Activated CD8-positive, alpha-beta T cell treated with anti-CD3 and anti-CD28 coated beads, Interleukin-2, amount 10 ng/mL, durations not matched to agents 7 days and 5 days (primary cell): Measurements from ENCODE around the gene DESI1. TPM values are rescaled to one million over a fixed set of nuclear protein-coding genes. Genes with fewer than 3 reads are reported as not detected.
A peak's percentile ranks its signal among the peaks of the same experiment; 100 is the strongest.
"Not testable (repeated sequence)": the region's sequence is repeated elsewhere in the genome, so short reads cannot be mapped to it uniquely, and the experiment has no call there.

Source experiments
- ATAC-seq: fragments of 150-1000 bp; cut with Tn5 transposase; one replicate; pipeline ENCODE4 v1.10.0; 2021; ENCODE audit warnings: moderate library complexity
- CTCF ChIA-PET: fragments of 350-600 bp; sonication (Branson Sonifier 250); formaldehyde crosslinking; loops from one replicate; lab custom pipeline; 2021; ENCODE audit warnings: antibody characterized with exemption; lab: Charles Lee
- POLR2A ChIA-PET: fragments of 350-600 bp; sonication (Branson Sonifier 250); formaldehyde crosslinking; loops from one replicate; lab custom pipeline; 2021; ENCODE audit warnings: antibody characterized with exemption; lab: Charles Lee
- DNase-seq: peaks from one replicate; pipeline ENCODE4 v3.0.0-alpha.2; 2020
- H3K27ac Mint-ChIP-seq: one replicate; pipeline ENCODE4 v1.8.0; 2021; ENCODE audit warnings: mild to moderate bottlenecking, mixed read lengths
- H3K27me3 Mint-ChIP-seq: one replicate; pipeline ENCODE4 v1.8.0; 2021; ENCODE audit warnings: low read depth, mixed read lengths
- H3K36me3 Mint-ChIP-seq: one replicate; pipeline ENCODE4 v1.8.0; 2021; ENCODE audit warnings: low read depth, mixed read lengths
- H3K4me1 Mint-ChIP-seq: one replicate; pipeline ENCODE4 v1.8.0; 2021; ENCODE audit warnings: low read depth, mixed read lengths
- H3K4me3 Mint-ChIP-seq: one replicate; pipeline ENCODE4 v1.8.0; 2021; ENCODE audit warnings: mild to moderate bottlenecking, mixed read lengths
- H3K9me3 Mint-ChIP-seq: one replicate; pipeline ENCODE4 v1.8.0; 2022; ENCODE audit warnings: mixed read lengths; ENCODE audit not compliant: insufficient read depth
- total RNA-seq, 2 experiments: library from RNA; stranded (reverse); gene quantifications; one replicate each; pipeline ENCODE4 v1.2.3, GENCODE V29; 2021

Gene DESI1
- total RNA-seq, 2 experiments from 2014 or later: 33.0 to 35.2 TPM

DNA sequence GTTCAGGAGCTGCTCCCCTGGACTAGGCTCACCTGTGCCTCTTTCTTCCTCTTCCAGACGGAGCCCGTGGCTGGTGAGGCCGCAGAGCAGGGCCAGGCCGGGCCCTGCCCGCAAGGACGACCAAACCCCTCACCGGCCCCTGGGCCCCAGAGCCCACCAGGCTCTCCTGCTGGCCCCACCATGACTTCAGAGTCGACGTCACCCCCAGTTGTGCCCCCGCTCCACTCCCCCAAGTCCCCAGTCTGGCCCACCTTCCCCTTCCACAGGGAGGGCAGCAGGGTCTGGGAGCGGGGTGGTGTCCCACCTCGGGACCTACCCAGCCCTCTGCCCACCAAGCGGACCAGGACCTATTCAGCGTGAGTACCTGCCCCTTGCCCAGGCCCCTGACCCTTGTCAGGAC lies 49.1 kb downstream of the DESI1 start:
- CTCF ChIA-PET: interaction anchor here (0.9 kb wide), 1 partner anchor 95 kb away, joined by 4 read pairs; no protein-coding TSS in a partner anchor
- no peaks in the 10 kb centered on the region for H3K9me3 Mint-ChIP-seq
- POLR2A ChIA-PET: interaction anchor here (2.6 kb wide), 1 partner anchor 18 kb away, joined by 11 read pairs; the partner anchor contains the start of gene PMM1
- no peak overlapping the region for H3K27ac Mint-ChIP-seq
- ATAC-seq: no peak
- peaks cover 2% of the 10 kb centered on the region for H3K36me3 Mint-ChIP-seq
- H3K27me3 Mint-ChIP-seq: peaks cover 3% of the 10 kb centered on the region
- no peaks in the 10 kb centered on the region for H3K4me1 Mint-ChIP-seq
- no peak for DNase-seq
- no peak overlapping the region for H3K4me3 Mint-ChIP-seq

DNA sequence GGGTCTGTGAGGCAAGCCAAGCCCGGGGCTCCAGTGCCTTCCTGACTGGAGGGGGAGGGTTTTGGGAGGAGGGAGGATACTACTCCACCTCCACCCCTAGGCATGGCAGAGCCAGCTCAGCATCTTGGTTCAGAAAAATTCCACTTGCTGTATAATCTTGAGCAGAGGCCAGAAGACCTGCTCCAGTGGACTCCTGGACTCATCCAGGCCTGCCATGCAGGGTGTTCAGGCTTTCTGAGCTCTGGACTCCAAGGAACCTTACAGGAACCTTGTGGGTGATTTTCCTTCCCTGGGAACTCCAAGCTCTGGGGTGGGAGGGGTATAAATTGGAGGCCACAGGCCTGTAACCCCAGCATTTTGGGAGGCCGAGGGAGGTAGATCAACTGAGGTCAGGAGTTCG lies 50.6 kb downstream of the DESI1 start:
- CTCF ChIA-PET: no interaction called here
- Mint-ChIP-seq H3K27ac (no peak overlapping the region), H3K27me3 (peaks cover 3% of the 10 kb centered on the region), H3K4me1 (peaks cover 4% of the 10 kb centered on the region), H3K4me3 (no peak overlapping the region), H3K36me3 (no peaks in the 10 kb centered on the region), H3K9me3 (no peaks in the 10 kb centered on the region)
- ATAC-seq (no peak), DNase-seq (no peak)
- POLR2A ChIA-PET: interaction anchor here (1.2 to 2.6 kb wide), 2 partner anchors 19 to 51 kb away, joined by 3 to 11 read pairs; partner anchors contain the start of genes DESI1, PMM1 and XRCC6

DNA sequence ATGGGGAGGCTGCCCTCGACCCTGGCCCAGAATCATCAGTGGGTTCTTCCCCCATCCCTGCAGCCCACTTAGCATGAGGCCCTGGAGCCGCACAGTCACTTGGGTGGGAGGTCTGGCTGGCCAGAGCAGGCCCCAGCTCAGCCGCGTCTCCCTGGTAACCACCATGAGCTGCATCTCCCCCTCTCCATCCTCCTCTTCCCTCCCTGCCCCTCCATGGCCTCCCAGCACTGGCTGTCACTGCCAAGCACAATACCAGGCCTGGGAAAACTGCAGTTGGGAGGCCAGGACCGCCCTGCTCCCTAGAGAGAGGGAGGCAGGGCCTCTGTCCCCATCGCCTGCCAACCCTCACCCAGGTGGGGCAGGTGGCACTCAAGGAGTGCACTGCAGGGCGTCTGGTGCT lies 52.0 kb downstream of the DESI1 start:
- H3K4me3 Mint-ChIP-seq: no peak overlapping the region
- ChIA-PET CTCF (interaction anchor here (1.9 kb wide), 1 partner anchor 8 kb away, joined by 7 read pairs; no protein-coding TSS in a partner anchor), POLR2A (no interaction called here)
- H3K27me3 Mint-ChIP-seq: peaks cover 3% of the 10 kb centered on the region
- H3K4me1 Mint-ChIP-seq: peaks cover 4% of the 10 kb centered on the region
- H3K9me3 Mint-ChIP-seq: no peaks in the 10 kb centered on the region
- ATAC-seq (no peak), DNase-seq (no peak)
- H3K27ac Mint-ChIP-seq: no peak overlapping the region
- no peaks in the 10 kb centered on the region for H3K36me3 Mint-ChIP-seq

GRCh38 chr22:41567512-41567768 lies 53.4 kb downstream of the DESI1 start:
- ATAC-seq (no peak), DNase-seq (no peak)
- Mint-ChIP-seq H3K36me3 (no peaks in the 10 kb centered on the region), H3K27ac (no peak overlapping the region), H3K4me1 (peaks cover 4% of the 10 kb centered on the region), H3K27me3 (peaks cover 7% of the 10 kb centered on the region), H3K4me3 (no peak overlapping the region), H3K9me3 (no peaks in the 10 kb centered on the region)
- ChIA-PET CTCF (interaction anchor here (1.9 kb wide), 2 partner anchors 10 to 30 kb away, joined by 5 to 7 read pairs; no protein-coding TSS in a partner anchor), POLR2A (no interaction called here)

DNA sequence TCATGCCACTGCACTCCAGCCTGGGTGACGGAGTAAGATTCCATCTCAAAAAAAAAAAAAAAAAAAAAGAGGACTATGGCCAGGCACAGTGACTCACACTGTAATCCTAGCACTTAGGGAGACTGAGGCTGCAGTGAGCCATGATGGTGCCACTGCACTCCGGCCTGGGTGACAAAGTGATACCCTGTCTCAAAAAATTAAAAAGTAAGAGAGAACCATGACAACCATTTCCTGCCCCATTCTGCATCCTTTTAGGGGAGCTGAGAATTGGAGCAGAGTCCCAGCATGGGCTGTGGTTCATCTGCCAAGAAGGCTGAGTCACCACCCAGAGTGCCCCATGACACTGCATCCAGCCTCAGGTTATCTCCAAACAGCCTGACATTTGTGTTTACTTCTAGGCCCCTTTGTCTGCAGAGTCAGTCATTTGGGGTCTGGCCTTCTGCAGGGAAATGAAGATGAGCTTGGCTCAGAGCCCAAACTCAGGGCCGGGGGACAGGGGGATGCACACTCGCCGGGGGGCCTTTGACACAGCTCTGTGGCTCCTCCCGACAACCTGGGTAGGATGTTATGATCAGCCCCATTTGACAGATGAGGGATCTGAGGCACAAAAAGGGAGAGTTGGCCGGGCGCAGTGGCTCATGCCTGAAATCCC lies 55.3 kb downstream of the DESI1 start:
- Mint-ChIP-seq H3K9me3 (no peaks in the 10 kb centered on the region), H3K36me3 (no peaks in the 10 kb centered on the region), H3K27me3 (peaks cover 15% of the 10 kb centered on the region), H3K27ac (no peak overlapping the region), H3K4me3 (no peak overlapping the region), H3K4me1 (peaks cover 4% of the 10 kb centered on the region)
- ATAC-seq: peak; percentile 72
- ChIA-PET POLR2A (interaction anchor here (0.6 to 1.8 kb wide), 3 partner anchors 22 to 56 kb away, joined by 3 to 4 read pairs (median 3); partner anchors contain the start of genes DESI1, PMM1 and XRCC6), CTCF (interaction anchor here (0.8 to 1.3 kb wide), 2 partner anchors 48 to 162 kb away, joined by 3 read pairs; no protein-coding TSS in a partner anchor)
- peak; percentile 45 for DNase-seq

DNA sequence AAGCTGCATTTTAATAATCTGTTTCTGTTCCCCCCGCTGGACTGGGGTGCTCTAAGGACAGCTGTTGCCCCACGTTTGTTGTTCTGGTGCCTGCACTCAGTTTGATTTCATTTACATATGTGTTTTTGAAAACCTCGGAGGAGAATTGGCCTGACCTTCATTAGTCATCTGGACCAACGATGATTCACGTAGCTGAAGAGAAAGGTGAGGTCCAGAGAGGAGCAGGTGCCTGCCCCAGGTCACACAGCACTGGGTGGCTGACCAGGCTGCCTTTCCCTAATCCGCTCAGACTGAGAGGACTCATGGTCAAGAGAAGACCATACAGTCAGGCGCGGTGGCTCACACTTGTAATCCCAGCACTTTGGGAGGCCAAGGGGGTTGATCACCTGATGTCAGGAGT lies 56.3 kb downstream of the DESI1 start:
- POLR2A ChIA-PET: interaction anchor here (1.8 kb wide), 1 partner anchor 25 kb away, joined by 4 read pairs; the partner anchor contains the start of gene PMM1
- Mint-ChIP-seq H3K27ac (no peak overlapping the region), H3K9me3 (no peaks in the 10 kb centered on the region)

GRCh38 chr22:41563051-41563711 lies 57.7 kb downstream of the DESI1 start:
- no peak overlapping the region for H3K4me3 Mint-ChIP-seq
- ChIA-PET POLR2A (interaction anchor here (1.0 kb wide), 1 partner anchor 27 kb away, joined by 3 read pairs; the partner anchor contains the start of gene PMM1), CTCF (no interaction called here)
- H3K27ac Mint-ChIP-seq: no peak overlapping the region
- no peaks in the 10 kb centered on the region for H3K36me3 Mint-ChIP-seq
- peaks cover 4% of the 10 kb centered on the region for H3K4me1 Mint-ChIP-seq
- H3K27me3 Mint-ChIP-seq: peaks cover 21% of the 10 kb centered on the region
- no peak for ATAC-seq
- no peak for DNase-seq
- H3K9me3 Mint-ChIP-seq: no peaks in the 10 kb centered on the region

More for the DNA sequence above, 56.3 kb downstream of the DESI1 start:
- H3K36me3 Mint-ChIP-seq: no peaks in the 10 kb centered on the region
- peaks cover 4% of the 10 kb centered on the region for H3K4me1 Mint-ChIP-seq
- DNase-seq (no peak), ATAC-seq (no peak)
- no peak overlapping the region for H3K4me3 Mint-ChIP-seq
- CTCF ChIA-PET: interaction anchor here (1.3 kb wide), 1 partner anchor 161 kb away, joined by 3 read pairs; no protein-coding TSS in a partner anchor
- peaks cover 21% of the 10 kb centered on the region for H3K27me3 Mint-ChIP-seq

- H3K36me3 Mint-ChIP-seq: no peaks in the 10 kb centered on the region
- H3K9me3 Mint-ChIP-seq: no peaks in the 10 kb centered on the region
- ATAC-seq (no peak), DNase-seq (no peak)
- peaks cover 7% of the 10 kb centered on the region for H3K4me1 Mint-ChIP-seq
- POLR2A ChIA-PET: interaction anchor here (1.0 kb wide), 1 partner anchor 27 kb away, joined by 3 read pairs; the partner anchor contains the start of gene PMM1
- CTCF ChIA-PET: no interaction called here
- H3K27ac Mint-ChIP-seq: no peak overlapping the region
- H3K27me3 Mint-ChIP-seq: peaks cover 19% of the 10 kb centered on the region
- no peak overlapping the region for H3K4me3 Mint-ChIP-seq
These were observed 58.4 kb downstream of the DESI1 start for GRCh38 chr22:41562461-41562860.

DNA sequence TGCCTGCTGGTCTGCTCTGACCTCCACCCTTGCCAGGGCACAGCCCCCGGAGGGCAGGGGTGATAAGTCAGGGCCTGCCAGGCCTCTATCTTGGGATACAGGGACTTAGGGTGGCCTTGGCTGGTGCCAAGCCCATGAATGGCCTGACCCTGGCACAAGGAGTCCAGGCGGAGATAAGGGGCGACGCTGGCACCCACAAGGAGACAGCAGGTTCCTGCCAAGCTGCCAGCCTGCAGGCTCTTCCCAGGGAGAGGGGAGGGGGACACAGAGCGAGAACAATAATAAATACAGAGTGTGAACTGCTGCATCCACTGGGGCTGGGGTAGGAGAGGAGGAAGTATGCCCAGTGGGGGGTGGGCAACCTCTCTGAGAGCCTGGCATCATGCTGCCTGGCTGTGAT lies 59.1 kb downstream of the DESI1 start:
- ATAC-seq (no peak), DNase-seq (no peak)
- H3K4me3 Mint-ChIP-seq: no peak overlapping the region
- POLR2A ChIA-PET: no interaction called here
- H3K9me3 Mint-ChIP-seq: no peaks in the 10 kb centered on the region
- H3K27ac Mint-ChIP-seq: no peak overlapping the region
- CTCF ChIA-PET: no interaction called here
- H3K36me3 Mint-ChIP-seq: no peaks in the 10 kb centered on the region
- peaks cover 10% of the 10 kb centered on the region for H3K4me1 Mint-ChIP-seq
- H3K27me3 Mint-ChIP-seq: peaks cover 21% of the 10 kb centered on the region

DNA sequence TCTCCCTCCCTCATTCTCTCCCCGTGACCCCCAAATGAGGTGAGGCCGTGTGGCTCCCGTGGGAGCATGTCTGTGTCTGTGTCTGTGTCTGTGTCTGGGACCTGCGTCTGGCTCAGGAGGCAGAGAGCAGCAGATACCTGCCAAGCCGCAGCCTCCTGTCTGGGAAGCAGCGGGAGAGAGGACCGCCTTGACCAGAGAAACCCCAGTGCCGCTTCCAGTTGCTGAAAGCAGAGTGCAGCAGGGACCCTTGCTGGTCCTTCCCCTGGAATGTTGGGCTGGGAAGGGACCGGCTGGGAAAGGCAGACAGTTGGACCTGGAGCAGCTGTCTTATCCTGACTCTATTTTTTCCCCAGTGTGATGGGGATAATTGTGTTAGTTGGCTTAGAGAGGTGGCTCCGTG lies 59.5 kb downstream of the DESI1 start:
- POLR2A ChIA-PET: no interaction called here
- Mint-ChIP-seq H3K27ac (no peak overlapping the region), H3K27me3 (peaks cover 24% of the 10 kb centered on the region), H3K4me1 (peaks cover 10% of the 10 kb centered on the region), H3K9me3 (no peaks in the 10 kb centered on the region), H3K4me3 (no peak overlapping the region), H3K36me3 (no peaks in the 10 kb centered on the region)
- CTCF ChIA-PET: no interaction called here
- ATAC-seq: no peak
- no peak for DNase-seq

DNA sequence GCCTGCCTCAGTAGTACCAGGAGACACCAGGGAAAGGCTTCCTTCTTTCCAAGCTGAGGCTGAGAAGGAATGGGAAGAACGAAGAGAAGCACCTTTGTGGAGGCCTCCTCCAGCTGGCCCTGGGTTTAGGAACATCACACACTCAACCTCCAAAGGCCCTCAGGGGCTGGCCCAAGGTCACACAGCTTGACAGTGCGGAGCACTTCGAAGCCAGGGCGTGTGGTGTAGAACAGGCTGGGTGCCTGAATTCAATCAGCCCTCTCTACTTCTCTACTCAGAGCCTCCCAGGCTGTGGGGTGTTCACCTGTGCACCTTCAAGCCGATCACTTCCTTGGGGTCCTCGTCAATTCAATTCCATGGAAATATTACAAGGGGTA lies 60.8 kb downstream of the DESI1 start:
- Mint-ChIP-seq H3K4me3 (no peak overlapping the region), H3K9me3 (no peaks in the 10 kb centered on the region), H3K27me3 (peaks cover 25% of the 10 kb centered on the region), H3K27ac (no peak overlapping the region), H3K36me3 (no peaks in the 10 kb centered on the region), H3K4me1 (peaks cover 6% of the 10 kb centered on the region)
- POLR2A ChIA-PET: no interaction called here
- CTCF ChIA-PET: no interaction called here
- ATAC-seq: no peak
- no peak for DNase-seq

GRCh38 chr22:41558241-41558630 lies 62.6 kb downstream of the DESI1 start:
- H3K27me3 Mint-ChIP-seq: peaks cover 27% of the 10 kb centered on the region
- H3K36me3 Mint-ChIP-seq, H3K9me3 Mint-ChIP-seq, H3K27ac Mint-ChIP-seq, DNase-seq, H3K4me1 Mint-ChIP-seq, ATAC-seq, H3K4me3 Mint-ChIP-seq, POLR2A ChIA-PET: not testable (repeated sequence)
- CTCF ChIA-PET: interaction anchor here (1.2 kb wide), 1 partner anchor 155 kb away, joined by 4 read pairs; no protein-coding TSS in a partner anchor
